SK-N-SH (cell line): ENCODE data around the gene BABAM2. TPM values are rescaled to one million over a fixed set of nuclear protein-coding genes. Genes with fewer than 3 reads are reported as not detected.

Source experiments
- CTCF ChIA-PET: fragments of 300-600, 350-600 bp; formaldehyde crosslinking; extraction: SDS; loops from one replicate; lab custom pipeline; 2021; lab: Yijun Ruan, JAX
- POLR2A ChIA-PET: fragments of 350-600 bp; sonication (Branson Sonifier 250); formaldehyde crosslinking; extraction: SDS; loops from one replicate; lab custom pipeline; 2020; ENCODE audit warnings: antibody characterized with exemption, inconsistent platforms; lab: Yijun Ruan, JAX
- DNase-seq: peaks from one replicate; pipeline ENCODE4 v3.0.0; 2012
- H2AFZ ChIP-seq: fragments of 200-600 bp; sonication (generic); 2 replicates; pipeline ENCODE4 v1.8.1; 2016; ENCODE audit warnings: antibody characterized with exemption, mild to moderate bottlenecking, low read depth
- H3F3A ChIP-seq: fragments of 200-600 bp; sonication (generic); replicated peaks from 2 replicates; pipeline ENCODE3; 2016; ENCODE audit warnings: antibody characterized with exemption, mild to moderate bottlenecking; ENCODE audit not compliant: insufficient read depth
- H3K27ac ChIP-seq, 2 experiments: fragments of 200-500 bp in 1 of 2; fragments of 200-600 bp in 1 of 2; sonication (Bioruptor generic) in 1 of 2; sonication (generic), shearing (Covaris generic) in 1 of 2; 2 replicates each; pipeline versions ENCODE4 v1.5.1 to v1.6.1; 2014 to 2016; ENCODE audit warnings: low read depth in 2 of 2, inconsistent platforms in 1 of 2, low read length in 1 of 2, mild to moderate bottlenecking in 1 of 2, mixed read lengths in 1 of 2
- H3K27me3 ChIP-seq: fragments of 200-600 bp; sonication (generic), shearing (Covaris generic); 2 replicates; pipeline ENCODE4 v1.6.1; 2016; ENCODE audit warnings: mixed run types; ENCODE audit not compliant: insufficient read depth
- H3K36me3 ChIP-seq, 2 experiments: fragments of 200-500 bp in 1 of 2; fragments of 200-600 bp in 1 of 2; sonication (Bioruptor generic) in 1 of 2; sonication (generic) in 1 of 2; replicated peaks in 1 of 2; 2 replicates each; pipeline versions ENCODE3 to v1.5.1; 2014 to 2016; ENCODE audit warnings: low read length in 1 of 2, mild to moderate bottlenecking in 1 of 2; ENCODE audit not compliant: insufficient read depth in 2 of 2, control insufficient read depth in 1 of 2
- H3K4me1 ChIP-seq, 2 experiments: fragments of 200-500 bp in 1 of 2; fragments of 200-600 bp in 1 of 2; sonication (Bioruptor generic) in 1 of 2; sonication (generic), shearing (Covaris generic) in 1 of 2; 2 replicates each; pipeline versions ENCODE4 v1.5.1 to v1.6.1; 2014 to 2016; ENCODE audit warnings: low read depth in 1 of 2, low read length in 1 of 2, mixed run types in 1 of 2; ENCODE audit not compliant: insufficient read depth in 2 of 2, control insufficient read depth in 1 of 2
- H3K4me2 ChIP-seq: fragments of 200-600 bp; sonication (generic), shearing (Covaris generic); 2 replicates; pipeline ENCODE4 v1.6.1; 2017; ENCODE audit warnings: mixed run types
- H3K4me3 ChIP-seq, 2 experiments: fragments of 200-500 bp in 1 of 2; fragments of 200-600 bp in 1 of 2; sonication (Bioruptor generic) in 1 of 2; sonication (generic), shearing (Covaris generic) in 1 of 2; 2 replicates each; pipeline versions ENCODE4 v1.5.1 to v1.8.1; 2014 to 2016; ENCODE audit warnings: low read depth in 2 of 2, inconsistent platforms in 1 of 2, low read length in 1 of 2, mild to moderate bottlenecking in 1 of 2, mixed read lengths in 1 of 2, moderate library complexity in 1 of 2
- H3K79me2 ChIP-seq: fragments of 200-600 bp; sonication (generic); 2 replicates; pipeline ENCODE4 v1.8.1; 2017; ENCODE audit warnings: mild to moderate bottlenecking; ENCODE audit not compliant: insufficient read depth
- H3K9ac ChIP-seq: fragments of 200-600 bp; sonication (generic); 2 replicates; pipeline ENCODE4 v1.6.1; 2017; ENCODE audit warnings: mixed run types
- H3K9me2 ChIP-seq: fragments of 200-600 bp; sonication (generic); 2 replicates; pipeline ENCODE4 v1.6.1; 2017; ENCODE audit warnings: mixed run types
- H3K9me3 ChIP-seq: fragments of 200-600 bp; sonication (generic); 2 replicates; pipeline ENCODE4 v1.6.1; 2017; ENCODE audit warnings: mixed run types, mild to moderate bottlenecking, moderate library complexity
- H4K20me1 ChIP-seq: fragments of 200-600 bp; sonication (generic); 2 replicates; pipeline ENCODE4 v1.6.1; 2017; ENCODE audit warnings: mild to moderate bottlenecking, mixed run types; ENCODE audit not compliant: insufficient read depth
- CHD2 ChIP-seq: fragments of 150-350 bp; IDR thresholded peaks from 2 replicates; pipeline ENCODE4 v1.6.1; 2018; ENCODE audit warnings: low read length; ENCODE audit not compliant: partially characterized antibody
- ELF1 ChIP-seq: IDR thresholded peaks from 2 replicates; pipeline ENCODE4 v1.4.0; 2012
- EZH2phosphoT487 ChIP-seq: fragments of 200-600 bp; sonication (generic); IDR thresholded peaks from 2 replicates; pipeline ENCODE4 v1.6.1; 2017; ENCODE audit warnings: low read depth, mixed run types, mild to moderate bottlenecking, antibody characterized with exemption, moderate library complexity, borderline replicate concordance
- GABPA ChIP-seq: IDR thresholded peaks from 2 replicates; pipeline ENCODE4 v1.4.0; 2012; ENCODE audit warnings: low read depth, mild to moderate bottlenecking
- GATA2 ChIP-seq: sonication (generic); formaldehyde crosslinking; IDR thresholded peaks from 2 replicates; pipeline ENCODE4 v1.5.0; 2020; ENCODE audit warnings: mild to moderate bottlenecking, missing genetic modification reagents
- JUND ChIP-seq: IDR thresholded peaks from 2 replicates; pipeline ENCODE4 v1.4.0; 2012
- MXI1 ChIP-seq: IDR thresholded peaks from 2 replicates; pipeline ENCODE4 v1.6.1; 2012; ENCODE audit warnings: mild to moderate bottlenecking, low read depth, low read length, improper control_type of control experiment
- NFIC ChIP-seq: IDR thresholded peaks from 2 replicates; pipeline ENCODE4 v1.4.0; 2012; ENCODE audit warnings: borderline replicate concordance
- NRF1 ChIP-seq: IDR thresholded peaks from 2 replicates; pipeline ENCODE4 v1.6.1; 2012; ENCODE audit warnings: low read depth, mild to moderate bottlenecking, low read length
- RAD21 ChIP-seq: IDR thresholded peaks from 2 replicates; pipeline ENCODE4 v1.6.1; 2012; ENCODE audit warnings: mild to moderate bottlenecking, low read length
- TCF12 ChIP-seq: IDR thresholded peaks from 2 replicates; pipeline ENCODE4 v1.4.0; 2012
- YY1 ChIP-seq: IDR thresholded peaks from 2 replicates; pipeline ENCODE4 v1.4.0; 2012; ENCODE audit warnings: low read depth, mild to moderate bottlenecking
- WGBS: methylation state at CpG from one replicate; pipeline ENCODE4 v1.1.6; 2017; ENCODE audit warnings: low lambda C conversion rate; 5-methylcytosine and 5-hydroxymethylcytosine counted together
- polyA plus RNA-seq, 3 experiments: library from polyadenylated mRNA; depleted of rRNA; stranded (reverse); fragments of >200 nt; gene quantifications; 2 replicates each; pipeline ENCODE4 v1.2.3, GENCODE V29; 2012
- TF ChIP-seq, protein P1 (sequence below): fragments of 150-350 bp; IDR thresholded peaks from 2 replicates; pipeline ENCODE4 v1.6.1; 2016; ENCODE audit warnings: mild to moderate bottlenecking, low read depth, low read length
- TF ChIP-seq, protein P2 (sequence below): IDR thresholded peaks from 2 replicates; pipeline ENCODE4 v1.4.0; 2012; ENCODE audit warnings: low read depth

BABAM2 gene
- polyA plus RNA-seq, 1 of the 3 experiments (the other 2 are of a cell fraction) = 34.0 TPM

DNA sequence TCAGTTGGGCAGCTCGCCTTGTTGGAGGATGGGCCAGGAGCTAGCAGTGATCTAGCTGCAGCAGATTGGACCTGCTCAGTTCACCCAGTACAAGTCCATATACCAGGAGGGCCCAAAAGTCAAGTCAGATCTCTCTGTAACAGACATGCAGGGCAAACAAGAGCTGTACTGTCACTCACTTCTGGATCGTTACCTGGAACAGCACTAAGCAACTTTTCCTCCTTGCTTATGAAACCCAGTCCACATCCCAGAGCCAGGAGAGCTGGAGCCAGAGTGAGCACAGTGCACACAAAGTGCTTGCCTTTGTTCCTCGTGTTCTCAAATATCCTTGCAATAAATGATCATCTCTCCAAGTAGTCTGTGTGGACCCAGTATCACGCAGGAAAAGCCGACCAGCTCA is 258.0 kb downstream of the BABAM2 start:
- H3K79me2 ChIP-seq = no peaks in the 10 kb centered on the region
- no peak overlapping the region for H3K4me3 ChIP-seq
- no peak overlapping the region for H3K9ac ChIP-seq
- H3F3A ChIP-seq = no peaks in the 10 kb centered on the region
- no peaks in the 10 kb centered on the region; a peak in 1 of 4 replicates for H3K4me1 ChIP-seq
- 89% methylated on average over 5 of the region's 5 CpGs for WGBS
- no peaks in the 10 kb centered on the region for H4K20me1 ChIP-seq
- no peak overlapping the region for H2AFZ ChIP-seq
- no peaks in the 10 kb centered on the region for H3K9me2 ChIP-seq
- no peak for DNase-seq
- POLR2A ChIA-PET = no interaction called here
- H3K27ac ChIP-seq = no peak overlapping the region
- TF ChIP-seq RAD21 = no peak
- TF ChIP-seq, protein P1, sequence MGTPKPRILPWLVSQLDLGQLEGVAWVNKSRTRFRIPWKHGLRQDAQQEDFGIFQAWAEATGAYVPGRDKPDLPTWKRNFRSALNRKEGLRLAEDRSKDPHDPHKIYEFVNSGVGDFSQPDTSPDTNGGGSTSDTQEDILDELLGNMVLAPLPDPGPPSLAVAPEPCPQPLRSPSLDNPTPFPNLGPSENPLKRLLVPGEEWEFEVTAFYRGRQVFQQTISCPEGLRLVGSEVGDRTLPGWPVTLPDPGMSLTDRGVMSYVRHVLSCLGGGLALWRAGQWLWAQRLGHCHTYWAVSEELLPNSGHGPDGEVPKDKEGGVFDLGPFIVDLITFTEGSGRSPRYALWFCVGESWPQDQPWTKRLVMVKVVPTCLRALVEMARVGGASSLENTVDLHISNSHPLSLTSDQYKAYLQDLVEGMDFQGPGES = no peak
- TF ChIP-seq, all 33 proteins: peak for 0
- no peaks in the 10 kb centered on the region for H3K9me3 ChIP-seq
- H3K4me2 ChIP-seq = no peak overlapping the region
- H3K36me3 ChIP-seq = peaks cover 0 to 4% of the 10 kb centered on the region in 2 experiments
- H3K27me3 ChIP-seq = no peaks in the 10 kb centered on the region
- CTCF ChIA-PET = interaction anchor here (1.3 to 1.8 kb wide), 2 partner anchors 9 to 445 kb away, joined by 3 to 5 read pairs; no protein-coding TSS in a partner anchor

- ChIA-PET POLR2A (no interaction called here), CTCF (interaction anchor here (1.1 to 2.1 kb wide), 4 partner anchors 11 to 447 kb away, joined by 3 to 5 read pairs (median 4); no protein-coding TSS in a partner anchor)
- Histone ChIP-seq H2AFZ (no peak overlapping the region), H3K9me3 (peaks cover 2% of the 10 kb centered on the region; the same call in 1 of the 2 replicates), H3K4me1 (no peaks in the 10 kb centered on the region; a peak in 1 of 4 replicates), H3F3A (no peaks in the 10 kb centered on the region), H3K79me2 (no peaks in the 10 kb centered on the region), H4K20me1 (no peaks in the 10 kb centered on the region), H3K4me3 (no peak overlapping the region), H3K36me3 (peaks cover 0 to 10% of the 10 kb centered on the region in 2 experiments), H3K27me3 (no peaks in the 10 kb centered on the region), H3K27ac (no peak overlapping the region), H3K9ac (no peak overlapping the region), H3K4me2 (no peak overlapping the region), H3K9me2 (no peaks in the 10 kb centered on the region)
- no peak for TF ChIP-seq EZH2phosphoT487
- no peak for TF ChIP-seq ELF1
- TF ChIP-seq MXI1 = no peak
- TF ChIP-seq GABPA = no peak
- no peak for TF ChIP-seq NFIC
- no peak for TF ChIP-seq JUND
- 84% methylated on average over 5 of the region's 5 CpGs for WGBS
- no peak for DNase-seq
Measured at GRCh38 chr2:28150236-28150915, 259.8 kb downstream of the BABAM2 start.

GRCh38 chr2:28150994-28151393 is 260.5 kb downstream of the BABAM2 start:
- no peak overlapping the region for H3K27ac ChIP-seq
- H3K27me3 ChIP-seq = no peaks in the 10 kb centered on the region
- H3K4me1 ChIP-seq = no peaks in the 10 kb centered on the region; a peak in 1 of 4 replicates
- no peak overlapping the region for H3K4me3 ChIP-seq
- no peaks in the 10 kb centered on the region for H4K20me1 ChIP-seq
- no peak for TF ChIP-seq CHD2
- no peak for TF ChIP-seq GATA2 (CRISPR knock-in tag)
- TF ChIP-seq, protein P2, sequence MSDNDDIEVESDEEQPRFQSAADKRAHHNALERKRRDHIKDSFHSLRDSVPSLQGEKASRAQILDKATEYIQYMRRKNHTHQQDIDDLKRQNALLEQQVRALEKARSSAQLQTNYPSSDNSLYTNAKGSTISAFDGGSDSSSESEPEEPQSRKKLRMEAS = no peak
- no peak for TF ChIP-seq TCF12
- TF ChIP-seq NRF1 = no peak
- TF ChIP-seq YY1 = no peak
- no peaks in the 10 kb centered on the region for H3K79me2 ChIP-seq
- no peak overlapping the region for H3K9ac ChIP-seq
- peaks cover 0 to 10% of the 10 kb centered on the region in 2 experiments for H3K36me3 ChIP-seq
- H3F3A ChIP-seq = no peaks in the 10 kb centered on the region
- CTCF ChIA-PET = interaction anchor here (0.8 to 2.1 kb wide), 4 partner anchors 11 to 447 kb away, joined by 3 to 5 read pairs (median 3); no protein-coding TSS in a partner anchor
- no peak for DNase-seq
- H3K9me2 ChIP-seq = no peaks in the 10 kb centered on the region
- WGBS = 78% methylated on average over 4 of the region's 4 CpGs
- POLR2A ChIA-PET = no interaction called here
- H3K9me3 ChIP-seq = peaks cover 8% of the 10 kb centered on the region; the same call in 1 of the 2 replicates
- no peak overlapping the region for H2AFZ ChIP-seq
- no peak overlapping the region for H3K4me2 ChIP-seq
